B cell (primary cell): ENCODE measurements around the gene GPR33.

Source experiments
- EZH2 ChIP-seq: IDR thresholded peaks from 2 replicates; pipeline ENCODE4 v1.6.1; 2012; ENCODE audit warnings: borderline replicate concordance, low read depth, mild to moderate bottlenecking, moderate library complexity, low read length; ENCODE audit not compliant: insufficient read depth, poor library complexity, severe bottlenecking
- TF ChIP-seq, protein P1 (sequence below): fragments of 200-600 bp; IDR thresholded peaks from one replicate; pipeline ENCODE4 v1.8.0; 2022; ENCODE audit warnings: antibody characterized with exemption, mild to moderate bottlenecking

DNA sequence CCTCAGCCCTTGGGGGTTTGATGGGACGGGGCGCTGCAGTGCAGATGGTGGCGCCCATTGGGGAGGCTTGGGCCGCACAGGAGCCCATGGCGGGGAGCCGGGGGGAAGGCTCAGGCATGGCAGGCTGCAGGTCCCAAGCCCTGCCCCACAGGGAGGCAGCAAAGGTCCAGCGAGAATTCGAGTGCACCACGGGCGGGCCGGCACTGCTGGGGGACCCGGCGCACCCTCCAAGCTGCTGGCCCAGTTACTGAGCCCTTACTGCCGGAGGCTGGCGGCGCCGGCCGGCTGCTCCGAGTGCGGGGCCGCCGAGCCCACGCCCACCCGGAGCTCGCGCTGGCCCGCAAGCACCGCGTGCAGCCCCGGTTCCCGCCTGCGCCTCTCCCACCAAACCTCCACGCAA is 39.2 kb upstream of the GPR33 start:
- TF ChIP-seq, protein P1, sequence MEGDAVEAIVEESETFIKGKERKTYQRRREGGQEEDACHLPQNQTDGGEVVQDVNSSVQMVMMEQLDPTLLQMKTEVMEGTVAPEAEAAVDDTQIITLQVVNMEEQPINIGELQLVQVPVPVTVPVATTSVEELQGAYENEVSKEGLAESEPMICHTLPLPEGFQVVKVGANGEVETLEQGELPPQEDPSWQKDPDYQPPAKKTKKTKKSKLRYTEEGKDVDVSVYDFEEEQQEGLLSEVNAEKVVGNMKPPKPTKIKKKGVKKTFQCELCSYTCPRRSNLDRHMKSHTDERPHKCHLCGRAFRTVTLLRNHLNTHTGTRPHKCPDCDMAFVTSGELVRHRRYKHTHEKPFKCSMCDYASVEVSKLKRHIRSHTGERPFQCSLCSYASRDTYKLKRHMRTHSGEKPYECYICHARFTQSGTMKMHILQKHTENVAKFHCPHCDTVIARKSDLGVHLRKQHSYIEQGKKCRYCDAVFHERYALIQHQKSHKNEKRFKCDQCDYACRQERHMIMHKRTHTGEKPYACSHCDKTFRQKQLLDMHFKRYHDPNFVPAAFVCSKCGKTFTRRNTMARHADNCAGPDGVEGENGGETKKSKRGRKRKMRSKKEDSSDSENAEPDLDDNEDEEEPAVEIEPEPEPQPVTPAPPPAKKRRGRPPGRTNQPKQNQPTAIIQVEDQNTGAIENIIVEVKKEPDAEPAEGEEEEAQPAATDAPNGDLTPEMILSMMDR, result no peak
- no peak for TF ChIP-seq EZH2
